ENCODE results near the gene CCSAP. TPM values are rescaled to one million over a fixed set of nuclear protein-coding genes. Genes with fewer than 3 reads are reported as not detected.

The CCSAP gene
- total and polyA plus RNA-seq, 10 of the 15 experiments (the other 5 are each of a cell fraction or from before 2014, with no cell fraction given): 0.75 to 3.4 (median 2.8) TPM

DNA sequence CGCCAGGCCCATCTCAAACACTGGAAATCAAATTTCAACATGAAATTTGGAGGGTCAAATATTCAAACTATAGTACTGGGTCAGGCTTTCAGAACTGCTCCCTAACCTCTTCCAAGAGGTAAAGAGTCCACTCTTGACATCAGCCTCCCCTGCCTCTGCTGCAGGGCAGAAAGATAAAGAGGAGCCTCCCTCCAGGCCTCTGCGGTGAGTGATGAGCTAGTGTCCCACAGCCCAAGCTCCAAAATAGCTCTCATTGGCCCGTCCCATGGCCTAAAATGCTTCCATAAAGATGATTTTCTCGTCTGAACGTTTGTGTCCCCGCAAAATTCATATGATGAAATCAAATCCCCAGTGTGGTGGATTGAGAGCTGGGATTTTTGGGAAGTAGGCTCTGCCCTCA is 33.7 kb upstream of the CCSAP start (continued):
- TF ChIP-seq SMC3 (IDR thresholded peaks at IDR 0.05; ENCODE audit: borderline replicate concordance, low read length): no peak
- no peak for TF ChIP-seq SMAD1 (IDR thresholded peaks at IDR 0.05; ENCODE audit: low read depth, partially characterized antibody)
- no peak for TF ChIP-seq SREBF2 (IDR thresholded peaks at IDR 0.05; ENCODE audit: low read length)

DNA sequence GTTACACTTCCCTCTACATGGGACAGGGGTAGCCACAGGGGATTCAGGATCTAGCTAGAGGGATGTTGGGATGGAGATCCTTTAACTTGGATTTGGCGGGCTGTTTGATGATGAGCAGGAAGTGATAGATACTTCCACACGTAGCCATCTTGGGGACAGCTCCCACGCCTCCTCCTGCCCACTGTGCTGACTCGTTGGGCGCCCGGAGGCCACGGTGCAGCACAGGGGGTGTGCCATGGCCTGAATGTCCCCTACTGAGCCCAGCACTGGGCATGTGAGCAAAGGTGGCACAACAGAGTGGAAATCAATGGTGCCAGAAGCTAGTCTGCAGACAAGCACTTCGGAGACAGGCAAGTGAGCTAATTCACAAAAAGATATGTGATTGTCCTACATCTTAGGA is 31.6 kb upstream of the CCSAP start:
- CTCF ChIA-PET: interaction anchor here (1.1 kb wide), 1 partner anchor 107 kb away, joined by 3 read pairs; no protein-coding TSS in a partner anchor
- BruUV-seq (replicated peaks): no TSS peak
- no peak overlapping the region for H3K9ac ChIP-seq (ENCODE audit: control insufficient read depth, insufficient read depth, low read length)

More for the DNA sequence above, 31.6 kb upstream of the CCSAP start:
- Histone ChIP-seq H3K36me3 (ENCODE audit: control insufficient read depth in 2 of 2, insufficient read depth in 2 of 2, low read length in 1 of 2) (no peaks in the 10 kb centered on the region), H3K27me3 (replicated peaks in 1 of 2; ENCODE audit: control insufficient read depth in 2 of 2, insufficient read depth in 2 of 2, low read length in 1 of 2) (peaks cover 1 to 6% of the 10 kb centered on the region in 2 experiments; a peak in 3 of 4 replicates), H4K20me1 (ENCODE audit: control insufficient read depth, insufficient read depth) (no peaks in the 10 kb centered on the region), H2AFZ (ENCODE audit: control insufficient read depth, low read depth, low read length) (no peak overlapping the region), H3K4me1 (ENCODE audit: control insufficient read depth, insufficient read depth, low read length) (no peaks in the 10 kb centered on the region), H3K4me3 (no peak overlapping the region), H3K9me3 (replicated peaks; ENCODE audit: control insufficient read depth, insufficient read depth, low read length) (no peaks in the 10 kb centered on the region; the same call in 2 of the 3 replicates), H3K4me2 (ENCODE audit: control insufficient read depth, insufficient read depth) (no peak overlapping the region), H3K79me2 (ENCODE audit: control insufficient read depth, insufficient read depth, low read length) (no peaks in the 10 kb centered on the region), H3K27ac (ENCODE audit: control insufficient read depth, insufficient read depth) (no peak overlapping the region)
- ATAC-seq: no peak
- intact Hi-C loops (cut with micrococcal nuclease; ENCODE audit: unreplicated experiment): no loop called here
- RAD21 ChIA-PET (ENCODE audit: unreplicated experiment): no interaction called here
- SMC1A ChIA-PET (ENCODE audit: uncharacterized antibody, unreplicated experiment): no interaction called here
- no peak for DNase-seq (ENCODE audit: low read depth, low spot score)
- TF ChIP-seq NR2F1 (conservative IDR thresholded peaks at IDR 0.05) (no peak), SRF (IDR thresholded peaks at IDR 0.05; ENCODE audit: low read depth in 2 of 2, low read length in 2 of 2) (no peak), RBBP5 (conservative IDR thresholded peaks at IDR 0.05) (no peak), POLR2A (IDR thresholded peaks at IDR 0.05; ENCODE audit: low read depth, low read length) (no peak), PAX5 (IDR thresholded peaks at IDR 0.05; ENCODE audit: borderline replicate concordance, low read depth, low read length) (no peak), BHLHE40 (IDR thresholded peaks at IDR 0.05; ENCODE audit: borderline replicate concordance in 1 of 2, low read depth in 2 of 2, low read length in 1 of 2) (no peak), WRNIP1 (IDR thresholded peaks at IDR 0.05; ENCODE audit: borderline replicate concordance, low read depth, low read length) (no peak), FOXK2 (IDR thresholded peaks at IDR 0.05) (no peak), MYC (IDR thresholded peaks at IDR 0.05; ENCODE audit: insufficient read depth, insufficient read length, insufficient replicate concordance, low read length, severe bottlenecking) (no peak), NFXL1 (IDR thresholded peaks at IDR 0.05; ENCODE audit: borderline replicate concordance) (no peak), MXI1 (IDR thresholded peaks at IDR 0.05; ENCODE audit: low read depth, low read length) (no peak), SREBF2 (IDR thresholded peaks at IDR 0.05; ENCODE audit: low read length) (no peak)
- TF ChIP-seq, protein P1, sequence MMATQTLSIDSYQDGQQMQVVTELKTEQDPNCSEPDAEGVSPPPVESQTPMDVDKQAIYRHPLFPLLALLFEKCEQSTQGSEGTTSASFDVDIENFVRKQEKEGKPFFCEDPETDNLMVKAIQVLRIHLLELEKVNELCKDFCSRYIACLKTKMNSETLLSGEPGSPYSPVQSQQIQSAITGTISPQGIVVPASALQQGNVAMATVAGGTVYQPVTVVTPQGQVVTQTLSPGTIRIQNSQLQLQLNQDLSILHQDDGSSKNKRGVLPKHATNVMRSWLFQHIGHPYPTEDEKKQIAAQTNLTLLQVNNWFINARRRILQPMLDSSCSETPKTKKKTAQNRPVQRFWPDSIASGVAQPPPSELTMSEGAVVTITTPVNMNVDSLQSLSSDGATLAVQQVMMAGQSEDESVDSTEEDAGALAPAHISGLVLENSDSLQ (IDR thresholded peaks at IDR 0.05): no peak
- TF ChIP-seq, protein P2, sequence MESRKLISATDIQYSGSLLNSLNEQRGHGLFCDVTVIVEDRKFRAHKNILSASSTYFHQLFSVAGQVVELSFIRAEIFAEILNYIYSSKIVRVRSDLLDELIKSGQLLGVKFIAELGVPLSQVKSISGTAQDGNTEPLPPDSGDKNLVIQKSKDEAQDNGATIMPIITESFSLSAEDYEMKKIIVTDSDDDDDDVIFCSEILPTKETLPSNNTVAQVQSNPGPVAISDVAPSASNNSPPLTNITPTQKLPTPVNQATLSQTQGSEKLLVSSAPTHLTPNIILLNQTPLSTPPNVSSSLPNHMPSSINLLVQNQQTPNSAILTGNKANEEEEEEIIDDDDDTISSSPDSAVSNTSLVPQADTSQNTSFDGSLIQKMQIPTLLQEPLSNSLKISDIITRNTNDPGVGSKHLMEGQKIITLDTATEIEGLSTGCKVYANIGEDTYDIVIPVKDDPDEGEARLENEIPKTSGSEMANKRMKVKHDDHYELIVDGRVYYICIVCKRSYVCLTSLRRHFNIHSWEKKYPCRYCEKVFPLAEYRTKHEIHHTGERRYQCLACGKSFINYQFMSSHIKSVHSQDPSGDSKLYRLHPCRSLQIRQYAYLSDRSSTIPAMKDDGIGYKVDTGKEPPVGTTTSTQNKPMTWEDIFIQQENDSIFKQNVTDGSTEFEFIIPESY (IDR thresholded peaks at IDR 0.05): no peak
- FAIRE-seq: no peak
- WGBS (ENCODE audit: insufficient coverage, insufficient replicate concordance, low lambda C conversion rate, missing lambda C conversion rate): 80% methylated on average over 8 of the region's 8 CpGs
- in situ Hi-C loops (cut with MboI): no loop called here
- POLR2A ChIA-PET: no interaction called here

Measured in GM12878 (cell line).